Trophoblast cell (in vitro differentiated cells and primary cell): ENCODE data around the gene HS6ST1.
A peak's percentile ranks its signal among the peaks of the same experiment; 100 is the strongest.

Experiments used
- DNase-seq, 2 donors: peaks; one replicate each; pipeline ENCODE4 v3.0.0-alpha.2; 2016
- H2AFZ ChIP-seq: 2 replicates; pipeline ENCODE4 v1.6.1; 2013; ENCODE audit warnings: low read length, moderate library complexity, mild to moderate bottlenecking; ENCODE audit not compliant: insufficient read depth, poor library complexity
- H2AK5ac ChIP-seq: 2 replicates; pipeline ENCODE4 v1.6.1; 2013; ENCODE audit warnings: mild to moderate bottlenecking, low read length
- H2BK120ac ChIP-seq: 2 replicates; pipeline ENCODE4 v1.6.1; 2013; ENCODE audit warnings: low read length, mild to moderate bottlenecking, moderate library complexity; ENCODE audit not compliant: insufficient read depth, poor library complexity
- H2BK12ac ChIP-seq: 2 replicates; pipeline ENCODE4 v1.6.1; 2013; ENCODE audit warnings: mild to moderate bottlenecking, low read length, moderate library complexity
- H2BK5ac ChIP-seq: 2 replicates; pipeline ENCODE4 v1.6.1; 2013; ENCODE audit warnings: low read length, low read depth, moderate library complexity, mild to moderate bottlenecking; ENCODE audit not compliant: poor library complexity
- H3K14ac ChIP-seq: 2 replicates; pipeline ENCODE4 v1.6.1; 2013; ENCODE audit warnings: mild to moderate bottlenecking, low read length
- H3K18ac ChIP-seq: 2 replicates; pipeline ENCODE4 v1.6.1; 2013; ENCODE audit warnings: mild to moderate bottlenecking, low read length
- H3K23ac ChIP-seq: 2 replicates; pipeline ENCODE4 v1.6.1; 2013; ENCODE audit warnings: low read length
- H3K27ac ChIP-seq: 2 replicates; pipeline ENCODE4 v1.5.1; 2013; ENCODE audit warnings: low read depth, mild to moderate bottlenecking, inconsistent platforms, low read length, moderate library complexity
- H3K27me3 ChIP-seq: 2 replicates; pipeline ENCODE4 v1.6.1; 2013; ENCODE audit warnings: inconsistent platforms, mild to moderate bottlenecking, low read length, moderate library complexity; ENCODE audit not compliant: insufficient read depth
- H3K36me3 ChIP-seq, 2 experiments: 1 replicate in 1 of 2; 2 replicates in 1 of 2; pipeline ENCODE4 v1.6.1; 2013; ENCODE audit warnings: low read length in 2 of 2, mild to moderate bottlenecking in 2 of 2, moderate library complexity in 1 of 2; ENCODE audit not compliant: insufficient read depth in 2 of 2, control insufficient read depth in 1 of 2
- H3K4ac ChIP-seq: 2 replicates; pipeline ENCODE4 v1.6.1; 2013; ENCODE audit warnings: low read depth, mild to moderate bottlenecking, low read length, moderate library complexity
- H3K4me1 ChIP-seq, 2 experiments: 1 replicate in 1 of 2; 2 replicates in 1 of 2; pipeline ENCODE4 v1.6.1; 2013; ENCODE audit warnings: low read length in 2 of 2, mild to moderate bottlenecking in 2 of 2, moderate library complexity in 1 of 2; ENCODE audit not compliant: insufficient read depth in 2 of 2, control insufficient read depth in 1 of 2
- H3K4me2 ChIP-seq: 2 replicates; pipeline ENCODE4 v1.6.1; 2013; ENCODE audit warnings: inconsistent platforms, mild to moderate bottlenecking, low read length, moderate library complexity
- H3K4me3 ChIP-seq: 2 replicates; pipeline ENCODE4 v1.5.1; 2013; ENCODE audit warnings: mild to moderate bottlenecking, low read depth, low read length, inconsistent platforms
- H3K79me1 ChIP-seq: one replicate; pipeline ENCODE4 v1.6.1; 2013; ENCODE audit warnings: low read length
- H3K79me2 ChIP-seq: 2 replicates; pipeline ENCODE4 v1.6.1; 2013; ENCODE audit warnings: low read length, mild to moderate bottlenecking; ENCODE audit not compliant: control insufficient read depth, insufficient read depth, poor library complexity
- H3K9ac ChIP-seq: 2 replicates; pipeline ENCODE4 v1.6.1; 2013; ENCODE audit warnings: mild to moderate bottlenecking, low read length
- H3K9me3 ChIP-seq: 2 replicates; pipeline ENCODE4 v1.6.1; 2013; ENCODE audit warnings: low read depth, mild to moderate bottlenecking, control low read depth, inconsistent platforms, low read length; ENCODE audit not compliant: insufficient read depth
- H4K12ac ChIP-seq: 2 replicates; pipeline ENCODE4 v1.6.1; 2013; ENCODE audit warnings: low read depth, mild to moderate bottlenecking, low read length, moderate library complexity
- H4K8ac ChIP-seq: 2 replicates; pipeline ENCODE4 v1.6.1; 2013; ENCODE audit warnings: low read depth, mild to moderate bottlenecking, low read length, moderate library complexity
- H4K91ac ChIP-seq: one replicate; pipeline ENCODE4 v1.6.1; 2013; ENCODE audit warnings: low read depth, mild to moderate bottlenecking, low read length, moderate library complexity
- WGBS: extraction: QIAGEN DNeasy Blood & Tissue Kit; methylation state at CpG from one replicate; pipeline ENCODE4 v1.1.7; 2013; ENCODE audit warnings: missing lambda C conversion rate; ENCODE audit not compliant: insufficient read length, insufficient coverage; ENCODE audit errors: extremely low coverage; 5-methylcytosine and 5-hydroxymethylcytosine counted together

Gene HS6ST1

DNA sequence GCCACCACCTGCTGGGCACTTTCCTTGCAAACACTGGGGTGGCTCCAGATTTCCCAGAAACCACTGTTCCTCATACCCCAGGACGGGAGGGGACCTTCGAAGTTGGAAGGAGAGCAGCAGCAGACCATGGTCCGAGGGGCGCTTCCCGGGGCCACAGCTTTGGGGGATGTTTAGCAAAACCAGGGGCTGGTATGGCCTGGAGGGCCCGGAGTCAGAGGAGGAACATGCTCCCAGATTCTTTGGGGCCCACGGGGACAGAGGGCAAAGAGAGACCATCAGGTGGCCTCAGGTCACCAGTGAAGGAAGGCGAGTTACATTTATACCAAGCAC, 25.3 kb downstream of the HS6ST1 start:
- H3K79me2 ChIP-seq = peaks cover 11% of the 10 kb centered on the region
- no peaks in the 10 kb centered on the region for H3K27me3 ChIP-seq
- WGBS = no CpG with 5 or more reads among the region's 8 CpGs
- H3K36me3 ChIP-seq = peaks cover 2 to 4% of the 10 kb centered on the region in 2 experiments
- H3K9me3 ChIP-seq = peaks cover 4% of the 10 kb centered on the region
- no peak overlapping the region for H2BK5ac ChIP-seq
- H3K27ac ChIP-seq = no peak overlapping the region
- H4K91ac ChIP-seq = peak overlapping the region; percentile 4
- H2BK12ac ChIP-seq = no peak overlapping the region
- no peak overlapping the region for H3K4me2 ChIP-seq
- H3K4me3 ChIP-seq = no peak overlapping the region
- no peak overlapping the region for H3K14ac ChIP-seq
- H4K8ac ChIP-seq = no peak overlapping the region
- H3K18ac ChIP-seq = no peak overlapping the region
- H3K4me1 ChIP-seq = peaks cover 15 to 21% of the 10 kb centered on the region in 2 experiments
- H2AK5ac ChIP-seq = no peak overlapping the region
- no peak overlapping the region for H3K9ac ChIP-seq
- H3K79me1 ChIP-seq = peaks cover 11% of the 10 kb centered on the region
- no peak overlapping the region for H4K12ac ChIP-seq
- no peak for DNase-seq
- no peak overlapping the region for H2BK120ac ChIP-seq
- H2AFZ ChIP-seq = no peak overlapping the region
- H3K4ac ChIP-seq = no peak overlapping the region
- no peak overlapping the region for H3K23ac ChIP-seq

DNA sequence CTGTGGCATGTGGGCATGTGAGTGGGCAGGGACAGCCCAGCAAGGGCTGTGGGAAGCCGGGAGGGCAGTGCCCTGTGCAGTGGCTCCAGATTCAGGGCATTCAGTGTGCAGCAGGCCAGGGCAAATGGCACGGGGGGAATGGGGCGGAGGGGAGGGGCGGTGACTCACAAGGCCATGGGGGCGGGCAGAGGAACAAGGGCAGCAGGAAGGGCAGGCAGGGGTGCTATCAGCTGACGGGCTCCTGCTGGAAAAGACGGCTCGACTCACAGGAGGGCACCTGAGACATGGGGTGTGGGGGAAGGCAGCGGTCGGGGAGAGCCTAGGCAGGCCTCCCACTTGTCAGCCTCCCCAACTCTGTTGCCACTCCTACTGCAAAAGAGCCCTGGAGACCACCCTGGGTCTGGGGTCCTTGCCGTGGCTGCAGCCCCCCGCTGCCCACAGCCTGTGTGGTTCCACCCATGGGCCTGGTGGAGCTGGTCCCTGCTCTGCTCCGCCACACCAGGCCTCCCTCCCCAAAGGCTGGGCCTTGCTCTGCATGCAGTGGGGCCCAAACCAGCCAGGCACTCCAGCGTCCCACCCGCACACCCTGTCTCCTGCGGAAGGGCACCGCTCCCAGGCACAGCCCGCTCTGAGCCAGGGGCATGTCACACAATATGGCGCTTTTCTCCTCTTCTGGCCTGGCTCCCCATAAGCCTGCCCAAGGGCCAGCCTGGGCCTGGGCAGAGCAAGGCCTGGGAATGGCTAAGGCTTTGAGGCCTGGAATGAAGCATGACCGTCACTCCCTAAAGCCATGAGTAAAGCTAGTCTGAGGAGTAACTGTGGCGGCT, 25.9 kb downstream of the HS6ST1 start:
- peak overlapping the region; percentile 40 for H3K4ac ChIP-seq
- H3K27ac ChIP-seq = no peak overlapping the region
- no peak overlapping the region for H2BK12ac ChIP-seq
- no peak overlapping the region for H4K8ac ChIP-seq
- H2AK5ac ChIP-seq = no peak overlapping the region
- no peak overlapping the region for H3K14ac ChIP-seq
- H2AFZ ChIP-seq = no peak overlapping the region
- H3K9me3 ChIP-seq = peaks cover 4% of the 10 kb centered on the region
- H4K12ac ChIP-seq = no peak overlapping the region
- no peak overlapping the region for H3K9ac ChIP-seq
- H3K23ac ChIP-seq = no peak overlapping the region
- H3K4me3 ChIP-seq = no peak overlapping the region
- H3K27me3 ChIP-seq = no peaks in the 10 kb centered on the region
- H3K79me2 ChIP-seq = peaks cover 11% of the 10 kb centered on the region
- WGBS = no CpG with 5 or more reads among the region's 21 CpGs
- H3K36me3 ChIP-seq = peaks cover 4 to 7% of the 10 kb centered on the region in 2 experiments
- peak overlapping the region; percentile 10 for H3K18ac ChIP-seq
- H2BK5ac ChIP-seq = no peak overlapping the region
- peaks cover 11% of the 10 kb centered on the region for H3K79me1 ChIP-seq
- H3K4me2 ChIP-seq = no peak overlapping the region
- H2BK120ac ChIP-seq = no peak overlapping the region
- H3K4me1 ChIP-seq = peaks cover 15 to 21% of the 10 kb centered on the region in 2 experiments
- DNase-seq = peak; percentile 46 to 70
- peak overlapping the region; percentile 67 for H4K91ac ChIP-seq

DNA sequence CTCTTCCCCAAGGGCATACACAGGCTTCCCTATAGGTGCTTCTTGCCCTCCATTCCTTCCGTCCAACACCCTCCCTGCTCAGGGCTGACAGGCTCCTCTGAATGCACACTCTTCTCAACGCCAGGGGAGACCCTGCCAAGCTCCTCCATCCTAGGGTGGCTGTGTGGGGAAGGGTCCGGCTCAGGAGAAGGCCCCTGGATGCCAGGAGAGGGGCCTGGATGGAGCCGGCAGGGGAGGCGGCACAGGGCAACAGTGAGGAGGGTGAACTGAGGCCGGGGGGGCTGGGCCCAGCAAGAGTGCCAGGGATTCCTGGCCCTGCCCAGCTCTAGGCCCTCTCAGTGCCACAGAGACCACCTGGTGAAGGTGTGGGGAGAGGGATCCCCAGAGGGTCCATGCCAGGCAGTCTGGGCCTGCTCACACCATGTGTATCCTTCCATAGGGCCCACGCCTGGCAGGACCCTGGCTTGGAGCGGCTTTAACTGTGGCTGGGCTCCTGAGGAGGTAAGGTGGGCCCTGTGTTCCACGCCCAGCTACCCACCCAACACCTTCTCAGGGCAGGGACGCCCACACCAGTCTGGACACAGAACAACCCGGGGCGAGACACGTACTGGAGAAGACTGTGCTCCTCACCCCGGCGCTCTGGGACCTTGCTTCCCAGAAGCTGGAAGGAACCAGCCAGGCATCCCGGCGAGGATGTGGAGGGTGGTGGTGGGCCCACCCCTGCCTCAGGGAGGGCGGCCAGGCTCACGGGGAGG, 26.6 kb downstream of the HS6ST1 start:
- H2BK5ac ChIP-seq = no peak overlapping the region
- peak overlapping the region; percentile 23 for H3K4ac ChIP-seq
- H4K91ac ChIP-seq = peak overlapping the region; percentile 67
- H3K36me3 ChIP-seq = peaks cover 7 to 12% of the 10 kb centered on the region in 2 experiments
- no peak overlapping the region for H3K9ac ChIP-seq
- H2AK5ac ChIP-seq = no peak overlapping the region
- no peak overlapping the region for H2AFZ ChIP-seq
- peak overlapping the region; percentile 20 for H4K8ac ChIP-seq
- H3K4me2 ChIP-seq = no peak overlapping the region
- peak overlapping the region; percentile 37 for H3K14ac ChIP-seq
- no peak overlapping the region for H3K23ac ChIP-seq
- peaks cover 11% of the 10 kb centered on the region for H3K79me2 ChIP-seq
- no peak overlapping the region for H4K12ac ChIP-seq
- H3K18ac ChIP-seq = peak overlapping the region; percentile 49
- peaks cover 4% of the 10 kb centered on the region for H3K9me3 ChIP-seq
- H3K79me1 ChIP-seq = peaks cover 11% of the 10 kb centered on the region
- H3K27me3 ChIP-seq = no peaks in the 10 kb centered on the region
- no CpG with 5 or more reads among the region's 19 CpGs for WGBS
- no peak overlapping the region for H3K4me3 ChIP-seq
- H3K4me1 ChIP-seq = peaks cover 17 to 25% of the 10 kb centered on the region in 2 experiments
- no peak overlapping the region for H3K27ac ChIP-seq
- DNase-seq = peak in 1 of 2 donors; percentile 43
- peak overlapping the region; percentile 52 for H2BK12ac ChIP-seq
- H2BK120ac ChIP-seq = peak overlapping the region; percentile 18

- Histone ChIP-seq H3K14ac (peak overlapping the region; percentile 41), H3K4me3 (no peak overlapping the region), H4K12ac (no peak overlapping the region), H2AK5ac (peak overlapping the region; percentile 28), H3K79me1 (peaks cover 11% of the 10 kb centered on the region), H3K9me3 (peaks cover 4% of the 10 kb centered on the region), H3K27ac (no peak overlapping the region), H4K8ac (no peak overlapping the region), H3K79me2 (peaks cover 11% of the 10 kb centered on the region), H3K4me1 (peaks cover 22 to 31% of the 10 kb centered on the region in 2 experiments), H2BK5ac (peak overlapping the region; percentile 65), H3K27me3 (no peaks in the 10 kb centered on the region), H3K23ac (no peak overlapping the region), H2AFZ (no peak overlapping the region), H4K91ac (peak overlapping the region; percentile 71), H2BK12ac (peak overlapping the region; percentile 29), H3K18ac (peak overlapping the region; percentile 69), H3K4ac (peak overlapping the region; percentile 5), H3K36me3 (peaks cover 7 to 12% of the 10 kb centered on the region in 2 experiments), H2BK120ac (peak overlapping the region; percentile 73), H3K4me2 (no peak overlapping the region), H3K9ac (no peak overlapping the region)
- peak; percentile 100 for DNase-seq
- WGBS = no CpG with 5 or more reads among the region's 13 CpGs
These were observed 27.4 kb downstream of the HS6ST1 start for GRCh38 chr2:128291161-128291843.
